GM10266 (cell line): Measurements from ENCODE around the gene CDHR4.
A peak's percentile ranks its signal among the peaks of the same experiment; 100 is the strongest.

Source experiments
- DNase-seq: peaks from one replicate; pipeline ENCODE4 v3.0.0; 2012; ENCODE audit errors: extremely low spot score
- TF ChIP-seq, protein P1 (sequence below): IDR thresholded peaks from 2 replicates; pipeline ENCODE4 v1.5.1; 2012; ENCODE audit warnings: mild to moderate bottlenecking, low read depth; ENCODE audit not compliant: control insufficient read depth, insufficient read depth; ENCODE audit errors: missing control alignments

CDHR4 gene, protein sequence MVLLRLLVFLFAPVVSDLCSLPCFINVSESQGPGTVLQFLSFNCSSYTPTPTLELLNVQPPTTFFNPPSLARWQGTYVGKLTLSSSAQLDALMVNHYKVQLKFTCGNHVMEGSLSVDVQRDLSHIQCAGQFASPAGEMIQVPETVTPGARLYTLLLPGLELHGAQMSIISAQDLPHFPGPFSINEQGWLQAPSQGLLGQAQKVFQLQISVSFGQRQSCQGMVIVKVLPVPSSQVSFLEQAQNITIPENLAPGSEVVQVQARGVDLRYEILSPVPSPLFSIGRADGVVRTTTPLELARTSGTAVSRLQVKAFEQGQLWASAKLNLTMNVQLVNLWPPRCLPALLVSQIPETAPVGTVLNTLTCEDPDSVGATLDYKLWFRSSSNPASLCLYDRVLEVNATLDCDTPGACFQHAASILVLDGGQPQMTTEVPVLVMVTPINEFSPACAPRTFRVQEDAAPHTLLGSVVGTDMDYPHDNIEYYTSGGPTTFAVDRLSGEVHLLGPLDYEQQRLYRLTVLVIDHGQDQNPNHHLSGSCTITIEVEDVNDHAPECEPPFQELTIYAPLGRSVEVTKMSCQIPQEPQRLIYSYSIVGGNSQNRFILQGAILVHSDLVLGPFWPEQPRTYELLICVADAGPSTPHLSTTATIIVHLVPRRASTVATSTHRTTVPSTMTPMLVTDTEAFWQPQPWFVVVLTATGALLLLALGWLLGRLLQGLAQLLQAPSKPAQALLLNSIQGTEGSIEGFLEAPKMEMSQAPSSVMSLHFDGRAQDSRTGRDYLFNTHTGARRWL

GRCh38 chr3:49799761-49800160 is at the start of gene CDHR4:
Gene CDHR4, minus strand, starts transcription at chr3:49799873. Its CDS starts 61 bp downstream, at chr3:49799812.
- no peak for DNase-seq
- TF ChIP-seq, protein P1, sequence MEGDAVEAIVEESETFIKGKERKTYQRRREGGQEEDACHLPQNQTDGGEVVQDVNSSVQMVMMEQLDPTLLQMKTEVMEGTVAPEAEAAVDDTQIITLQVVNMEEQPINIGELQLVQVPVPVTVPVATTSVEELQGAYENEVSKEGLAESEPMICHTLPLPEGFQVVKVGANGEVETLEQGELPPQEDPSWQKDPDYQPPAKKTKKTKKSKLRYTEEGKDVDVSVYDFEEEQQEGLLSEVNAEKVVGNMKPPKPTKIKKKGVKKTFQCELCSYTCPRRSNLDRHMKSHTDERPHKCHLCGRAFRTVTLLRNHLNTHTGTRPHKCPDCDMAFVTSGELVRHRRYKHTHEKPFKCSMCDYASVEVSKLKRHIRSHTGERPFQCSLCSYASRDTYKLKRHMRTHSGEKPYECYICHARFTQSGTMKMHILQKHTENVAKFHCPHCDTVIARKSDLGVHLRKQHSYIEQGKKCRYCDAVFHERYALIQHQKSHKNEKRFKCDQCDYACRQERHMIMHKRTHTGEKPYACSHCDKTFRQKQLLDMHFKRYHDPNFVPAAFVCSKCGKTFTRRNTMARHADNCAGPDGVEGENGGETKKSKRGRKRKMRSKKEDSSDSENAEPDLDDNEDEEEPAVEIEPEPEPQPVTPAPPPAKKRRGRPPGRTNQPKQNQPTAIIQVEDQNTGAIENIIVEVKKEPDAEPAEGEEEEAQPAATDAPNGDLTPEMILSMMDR, result no peak

DNA sequence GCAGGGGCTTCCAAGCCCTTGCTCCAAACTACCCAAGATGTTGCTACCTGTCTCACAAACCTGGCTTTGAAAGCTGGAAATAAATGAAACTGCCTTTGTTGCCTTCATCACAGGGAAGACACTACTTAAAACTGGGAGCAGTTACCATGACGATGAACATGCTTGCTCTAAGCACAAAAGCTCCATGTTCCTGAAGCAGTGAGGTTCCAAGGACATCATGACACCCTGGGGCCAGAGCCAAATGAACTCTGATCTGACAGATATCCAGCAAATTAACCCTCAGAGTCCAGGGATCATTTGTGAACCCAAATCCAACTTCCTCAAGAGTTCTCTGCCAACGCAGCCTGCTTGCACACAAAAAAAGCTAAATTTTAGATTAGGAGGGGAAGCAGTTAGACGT is 46.0 kb upstream of the CDHR4 start:
- no peak for DNase-seq
- TF ChIP-seq, protein P1, result no peak

DNA sequence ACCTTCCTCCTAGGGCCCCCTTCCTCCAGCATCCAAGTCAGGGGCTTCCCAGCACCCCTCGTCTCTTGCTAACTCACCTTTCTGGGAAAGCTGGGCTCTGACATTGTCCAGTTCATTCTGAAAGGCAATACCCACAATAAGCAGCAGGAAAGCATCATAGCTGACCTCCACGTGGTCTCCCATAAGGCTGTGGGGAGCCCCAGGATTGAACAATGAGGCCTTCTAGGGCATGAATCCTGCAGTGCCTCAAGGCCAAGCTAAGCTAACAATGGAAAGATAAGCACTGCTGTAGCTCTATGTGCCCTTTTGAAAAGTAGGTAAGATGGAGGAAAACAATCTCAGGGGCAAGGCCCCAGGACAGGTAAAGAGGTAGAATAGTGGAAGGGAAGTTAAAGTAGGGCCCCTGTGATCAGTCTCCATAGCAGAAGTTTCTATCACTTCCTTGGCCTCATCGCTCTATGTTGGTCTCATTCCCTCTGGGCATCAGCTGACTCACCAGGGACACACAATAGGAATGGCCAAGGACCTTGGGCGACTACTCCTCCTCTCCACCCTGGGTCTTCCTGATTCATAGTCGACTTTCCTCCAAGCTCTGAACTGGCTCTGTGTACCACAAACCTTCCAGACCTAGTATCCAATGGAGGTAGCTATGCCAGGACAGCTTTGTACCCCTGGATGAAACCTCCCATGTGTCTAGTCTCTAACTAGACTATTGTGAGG is 45.0 kb upstream of the CDHR4 start:
- DNase-seq, result no peak
- TF ChIP-seq, protein P1, result no peak

DNA sequence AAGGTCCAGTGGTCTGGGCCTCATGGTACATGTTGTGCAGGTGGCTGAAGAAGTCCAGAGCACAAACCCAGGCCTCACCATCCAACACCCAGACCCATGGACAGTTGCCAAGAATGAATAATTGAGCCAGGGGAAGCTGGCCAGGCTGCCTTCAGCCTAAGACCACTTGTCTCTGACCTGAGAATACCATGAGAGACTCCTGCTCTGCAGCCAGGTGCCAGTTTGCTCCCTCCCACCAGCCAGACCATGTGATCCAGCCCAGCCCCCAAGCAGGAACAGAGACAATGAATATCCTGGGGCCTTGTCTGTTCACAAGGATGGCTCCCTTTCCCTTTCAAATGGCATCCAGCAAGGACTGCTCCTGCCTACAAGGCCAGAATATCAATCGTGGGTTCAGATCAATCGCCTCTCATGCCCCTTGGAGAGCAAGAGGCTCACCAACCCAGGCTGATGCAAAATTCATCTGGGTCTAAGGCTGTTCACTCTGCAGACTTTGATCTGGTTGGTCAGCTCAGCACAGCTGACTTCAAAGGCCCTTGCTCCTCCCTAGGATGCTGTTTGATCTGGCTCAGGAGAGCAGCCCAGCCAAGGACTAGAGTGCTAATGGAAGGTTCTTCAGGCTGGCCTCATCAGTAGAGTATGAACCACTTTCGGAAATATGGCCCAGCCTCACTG is 43.3 kb upstream of the CDHR4 start:
- no peak for DNase-seq
- TF ChIP-seq, protein P1, result no peak

DNA sequence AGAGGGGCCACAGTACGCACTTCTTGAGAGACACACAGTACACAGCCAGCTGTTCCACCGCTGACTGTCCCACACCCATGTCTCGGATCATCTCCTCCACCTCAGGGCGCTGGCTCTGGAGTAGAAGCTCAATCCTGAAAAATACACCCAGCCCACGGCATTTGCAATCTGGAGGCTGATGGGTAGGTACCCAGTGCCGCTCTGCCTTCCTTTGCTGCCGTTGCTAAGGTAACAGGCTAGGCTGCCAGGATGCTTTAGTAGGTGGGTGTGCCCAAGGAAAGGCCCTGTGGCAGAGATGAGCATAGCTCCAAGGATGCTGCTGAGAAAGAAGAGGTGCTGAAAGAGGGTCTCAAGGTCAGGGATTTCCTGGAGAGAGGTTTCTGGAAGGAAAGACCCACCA is 42.1 kb upstream of the CDHR4 start:
- DNase-seq, result no peak
- TF ChIP-seq, protein P1, result no peak

GRCh38 chr3:49841126-49841696 is 41.5 kb upstream of the CDHR4 start:
- TF ChIP-seq, protein P1, result peak; percentile 46
- DNase-seq, result peak; percentile 36
